Measurements from ENCODE around the gene SNX17. TPM values are rescaled to one million over a fixed set of nuclear protein-coding genes. Genes with fewer than 3 reads are reported as not detected.
A peak's percentile ranks its signal among the peaks of the same experiment; 100 is the strongest.
"Not testable (repeated sequence)": the region's sequence is repeated elsewhere in the genome, so short reads cannot be mapped to it uniquely, and the experiment has no call there.

The SNX17 gene
- total RNA-seq, 1 experiment from 2014 or later = 88.7 TPM

- no peak for DNase-seq (ENCODE audit: extremely low read depth, low read depth)
These were observed 22.8 kb downstream of the SNX17 start for GRCh38 chr2:27393225-27393624.

- no peak for DNase-seq (ENCODE audit: extremely low read depth, low read depth)
These were observed 28.5 kb downstream of the SNX17 start for GRCh38 chr2:27398962-27399361.

- no peak for DNase-seq (ENCODE audit: extremely low read depth, low read depth)
These were observed 30.1 kb downstream of the SNX17 start for GRCh38 chr2:27400348-27401135.

GRCh38 chr2:27407798-27408491, 37.5 kb downstream of the SNX17 start:
- DNase-seq (ENCODE audit: extremely low read depth, low read depth) = peak; percentile 51

- DNase-seq (ENCODE audit: extremely low read depth, low read depth) = no peak
These were observed 38.3 kb downstream of the SNX17 start for GRCh38 chr2:27408601-27409320.

- DNase-seq (ENCODE audit: extremely low read depth, low read depth) = peak; percentile 93
These were observed 39.1 kb downstream of the SNX17 start, which contains the start of gene PPM1G for GRCh38 chr2:27409321-27410073. TSS of gene PPM1G (minus strand) at chr2:27409591. CDS start at chr2:27409422, 169 bp downstream.

GRCh38 chr2:27412419-27413152, 42.2 kb downstream of the SNX17 start:
- DNase-seq (ENCODE audit: extremely low read depth, low read depth) = no peak

GRCh38 chr2:27416151-27416550, 45.7 kb downstream of the SNX17 start:
- no peak for DNase-seq (ENCODE audit: extremely low read depth, low read depth)

- no peak for DNase-seq (ENCODE audit: extremely low read depth, low read depth)
These were observed 50.6 kb downstream of the SNX17 start for GRCh38 chr2:27420996-27421395.

GRCh38 chr2:27421660-27422250, 51.3 kb downstream of the SNX17 start:
- no peak for DNase-seq (ENCODE audit: extremely low read depth, low read depth)

- DNase-seq (ENCODE audit: extremely low read depth, low read depth) = no peak
These were observed 52.5 kb downstream of the SNX17 start for GRCh38 chr2:27422958-27423357.

GRCh38 chr2:27425039-27425438, 54.6 kb downstream of the SNX17 start:
- DNase-seq (ENCODE audit: extremely low read depth, low read depth) = not testable (repeated sequence)

Other genes with a start within 250 kb of the SNX17 start
- gene ABHD1, start 246.8 kb upstream of the SNX17 start, total RNA-seq (2014; rRNA removed; shearing (Covaris generic)) = 1.4 and 1.7 TPM in 2 replicates
- gene PREB, start 236.0 kb upstream of the SNX17 start, total RNA-seq (2014; rRNA removed; shearing (Covaris generic)) = 52.5 and 53.3 TPM in 2 replicates
- gene PRR30, start 231.2 kb upstream of the SNX17 start, total RNA-seq (2014; rRNA removed; shearing (Covaris generic)) = not detected in 2 replicates
- not detected in 2 replicates for gene TCF23, start 221.6 kb upstream of the SNX17 start, total RNA-seq (2014; rRNA removed; shearing (Covaris generic))
- 219 and 271 TPM in 2 replicates for gene ATRAID, start 158.6 kb upstream of the SNX17 start, total RNA-seq (2014; rRNA removed; shearing (Covaris generic))
- 49.7 and 51.8 TPM in 2 replicates for gene SLC5A6, start 158.3 kb upstream of the SNX17 start, total RNA-seq (2014; rRNA removed; shearing (Covaris generic))
- 34.1 and 38.5 TPM in 2 replicates for gene CAD, start 153.2 kb upstream of the SNX17 start, total RNA-seq (2014; rRNA removed; shearing (Covaris generic))
- gene SLC30A3, start 107.6 kb upstream of the SNX17 start, total RNA-seq (2014; rRNA removed; shearing (Covaris generic)) = 0.50 and 0.75 TPM in 2 replicates
- gene DNAJC5G, start 95.2 kb upstream of the SNX17 start, total RNA-seq (2014; rRNA removed; shearing (Covaris generic)) = not detected in 2 replicates
- gene TRIM54, start 88.2 kb upstream of the SNX17 start, total RNA-seq (2014; rRNA removed; shearing (Covaris generic)) = 0.12 TPM in 1 of 2 replicates, not detected in the other
- gene UCN, start 62.2 kb upstream of the SNX17 start, total RNA-seq (2014; rRNA removed; shearing (Covaris generic)) = 4.6 and 6.8 TPM in 2 replicates
- gene MPV17, start 47.5 kb upstream of the SNX17 start, total RNA-seq (2014; rRNA removed; shearing (Covaris generic)) = 77.5 and 83.6 TPM in 2 replicates
- gene GTF3C2, start 13.9 kb upstream of the SNX17 start, total RNA-seq (2014; rRNA removed; shearing (Covaris generic)) = 59.8 and 66.5 TPM in 2 replicates
- gene EIF2B4, start 278 bp upstream of the SNX17 start, total RNA-seq (2014; rRNA removed; shearing (Covaris generic)) = 28.7 and 31.2 TPM in 2 replicates
- gene ZNF513, start 10.1 kb downstream of the SNX17 start, total RNA-seq (2014; rRNA removed; shearing (Covaris generic)) = 7.0 and 7.3 TPM in 2 replicates
- 108 and 112 TPM in 2 replicates for gene PPM1G, start 39.0 kb downstream of the SNX17 start, total RNA-seq (2014; rRNA removed; shearing (Covaris generic))
- gene NRBP1, start 58.0 kb downstream of the SNX17 start, total RNA-seq (2014; rRNA removed; shearing (Covaris generic)) = 78.0 and 79.3 TPM in 2 replicates
- 0.69 and 1.0 TPM in 2 replicates for gene KRTCAP3, start 71.8 kb downstream of the SNX17 start, total RNA-seq (2014; rRNA removed; shearing (Covaris generic))
- gene IFT172, start 119.1 kb downstream of the SNX17 start, total RNA-seq (2014; rRNA removed; shearing (Covaris generic)) = 13.9 and 20.2 TPM in 2 replicates
- gene FNDC4, start 124.6 kb downstream of the SNX17 start, total RNA-seq (2014; rRNA removed; shearing (Covaris generic)) = not detected in 2 replicates
- not detected in 2 replicates for gene GCKR, start 126.2 kb downstream of the SNX17 start, total RNA-seq (2014; rRNA removed; shearing (Covaris generic))
- 12.4 and 15.8 TPM in 2 replicates for gene ZNF512, start 212.4 kb downstream of the SNX17 start, total RNA-seq (2014; rRNA removed; shearing (Covaris generic))